CD8-positive, alpha-beta memory T cell (primary cell): ENCODE results near the gene LYRM1. TPM values are rescaled to one million over a fixed set of nuclear protein-coding genes. Genes with fewer than 3 reads are reported as not detected.
"Not testable (repeated sequence)": the region's sequence is repeated elsewhere in the genome, so short reads cannot be mapped to it uniquely, and the experiment has no call there.

Experiments
- CTCF ChIA-PET: fragments of 350-600 bp; sonication (Branson Sonifier 250); formaldehyde crosslinking; loops from one replicate; lab custom pipeline; 2021; ENCODE audit warnings: antibody characterized with exemption; lab: Charles Lee
- POLR2A ChIA-PET: fragments of 350-600 bp; sonication (Branson Sonifier 250); formaldehyde crosslinking; loops from one replicate; lab custom pipeline; 2021; ENCODE audit warnings: antibody characterized with exemption; lab: Charles Lee
- DNase-seq, 5 donors: peaks; one replicate each; pipeline versions ENCODE4 v3.0.0 to v3.0.0-alpha.2; 2020 to 2022; ENCODE audit warnings: mixed read lengths in 1 of 5
- H3K27ac ChIP-seq: one replicate; pipeline ENCODE4 v1.7.0; 2013; ENCODE audit warnings: low read depth, mild to moderate bottlenecking, low read length, moderate library complexity
- H3K27me3 ChIP-seq: 2 replicates; pipeline ENCODE4 v1.7.0; 2013; ENCODE audit warnings: low read length, mild to moderate bottlenecking; ENCODE audit not compliant: insufficient read depth, poor library complexity, severe bottlenecking
- H3K36me3 ChIP-seq: 2 replicates; pipeline ENCODE4 v1.7.0; 2013; ENCODE audit warnings: mild to moderate bottlenecking, low read length, moderate library complexity; ENCODE audit not compliant: insufficient read depth
- H3K4me1 ChIP-seq: 2 replicates; pipeline ENCODE4 v1.7.0; 2013; ENCODE audit warnings: mild to moderate bottlenecking, low read length, moderate library complexity; ENCODE audit not compliant: insufficient read depth
- H3K4me3 ChIP-seq: 2 replicates; pipeline ENCODE4 v1.7.0; 2013; ENCODE audit warnings: mild to moderate bottlenecking, low read length
- H3K9me3 ChIP-seq: 2 replicates; pipeline ENCODE4 v1.7.0; 2013; ENCODE audit warnings: mild to moderate bottlenecking, low read length
- H3K27ac Mint-ChIP-seq, 8 donors: one replicate each; pipeline ENCODE4 v1.8.0; 2020 to 2021; ENCODE audit warnings: mixed read lengths in 8 of 8, mild to moderate bottlenecking in 6 of 8, inconsistent platforms in 3 of 8, moderate library complexity in 3 of 8
- H3K27me3 Mint-ChIP-seq, 2 donors: one replicate each; pipeline ENCODE4 v1.8.0; 2020 to 2021; ENCODE audit warnings: mixed read lengths in 2 of 2, mild to moderate bottlenecking in 1 of 2, moderate library complexity in 1 of 2
- H3K36me3 Mint-ChIP-seq, 3 donors: one replicate each; pipeline ENCODE4 v1.8.0; 2020 to 2021; ENCODE audit warnings: mixed read lengths in 3 of 3, inconsistent platforms in 1 of 3, mild to moderate bottlenecking in 1 of 3
- H3K4me1 Mint-ChIP-seq, 3 donors: one replicate each; pipeline ENCODE4 v1.8.0; 2020 to 2021; ENCODE audit warnings: mixed read lengths in 3 of 3, inconsistent platforms in 1 of 3, mild to moderate bottlenecking in 1 of 3
- H3K4me3 Mint-ChIP-seq, 7 donors: one replicate each; pipeline ENCODE4 v1.8.0; 2020 to 2021; ENCODE audit warnings: mixed read lengths in 7 of 7, mild to moderate bottlenecking in 6 of 7, moderate library complexity in 4 of 7, inconsistent platforms in 2 of 7
- H3K9me3 Mint-ChIP-seq, 5 donors: one replicate each; pipeline ENCODE4 v1.8.0; 2020 to 2022; ENCODE audit warnings: mixed read lengths in 5 of 5, mild to moderate bottlenecking in 3 of 5, moderate library complexity in 2 of 5, inconsistent platforms in 1 of 5
- polyA plus RNA-seq: library from polyadenylated mRNA; unstranded; fragments of 300-500 nt; fragmentation: Illumina TruSeq; gene quantifications from one replicate; pipeline ENCODE4 v1.2.3, GENCODE V29; 2021
- total RNA-seq, 2 experiments: library from RNA; stranded (reverse); gene quantifications; one replicate each; pipeline ENCODE4 v1.2.3, GENCODE V29; 2021

Gene LYRM1
- total and polyA plus RNA-seq, 3 experiments from 2014 or later: 33.9 to 39.9 (median 35.1) TPM

DNA sequence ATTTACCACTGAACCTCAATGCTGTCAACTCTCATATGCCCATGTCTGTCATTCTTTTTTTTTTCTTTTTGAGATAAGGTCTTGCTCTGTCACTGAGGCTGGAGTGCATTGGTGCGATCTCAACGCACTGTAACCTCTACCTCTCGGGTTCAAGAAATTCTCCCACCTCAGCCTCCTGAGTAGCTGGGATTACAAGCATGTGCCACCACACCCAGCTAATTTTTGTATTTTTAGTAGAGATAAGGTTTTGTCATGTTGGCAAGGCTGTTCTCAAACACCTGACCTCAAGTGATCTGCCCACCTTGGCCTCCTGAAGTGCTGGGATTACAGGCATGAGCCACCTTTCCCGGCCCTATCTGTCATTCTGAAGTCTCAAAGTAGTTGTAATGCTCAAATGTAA is 72.6 kb downstream of the LYRM1 start:
- POLR2A ChIA-PET, H3K27me3 ChIP-seq, H3K36me3 ChIP-seq, H3K4me1 Mint-ChIP-seq, H3K27ac ChIP-seq, H3K4me3 Mint-ChIP-seq, H3K9me3 ChIP-seq, H3K36me3 Mint-ChIP-seq, H3K27ac Mint-ChIP-seq, CTCF ChIA-PET, DNase-seq, H3K4me3 ChIP-seq, H3K4me1 ChIP-seq, H3K9me3 Mint-ChIP-seq: not testable (repeated sequence)
- peaks cover 7 to 13% of the 10 kb centered on the region in 2 donors for H3K27me3 Mint-ChIP-seq

Other genes with a start within 250 kb of the LYRM1 start
- under 1 TPM; 0.13 to 0.33 TPM for gene ACSM1, start 203.1 kb upstream of the LYRM1 start, total RNA-seq
- 0.10 TPM for gene ACSM1, start 203.1 kb upstream of the LYRM1 start, polyA plus RNA-seq
- gene THUMPD1, start 159.0 kb upstream of the LYRM1 start, total RNA-seq: 10 to 100 TPM; 52.2 to 54.1 TPM
- 74.4 TPM for gene THUMPD1, start 159.0 kb upstream of the LYRM1 start, polyA plus RNA-seq
- 1 to 10 TPM; 6.8 to 7.3 TPM for gene ACSM3, start 136.8 kb upstream of the LYRM1 start, total RNA-seq
- gene ACSM3, start 136.8 kb upstream of the LYRM1 start, polyA plus RNA-seq: 7.4 TPM
- gene ERI2, start 94.3 kb upstream of the LYRM1 start, total RNA-seq: 10 to 100 TPM; 17.4 to 22.2 TPM
- gene ERI2, start 94.3 kb upstream of the LYRM1 start, polyA plus RNA-seq: 2.3 TPM
- gene REXO5, start 94.2 kb upstream of the LYRM1 start, total RNA-seq: 1 to 10 TPM; 7.9 to 9.3 TPM
- gene REXO5, start 94.2 kb upstream of the LYRM1 start, polyA plus RNA-seq: 0.81 TPM
- 10 to 100 TPM; 12.7 to 13.2 TPM for gene DCUN1D3, start 413 bp upstream of the LYRM1 start, total RNA-seq
- 1.4 TPM for gene DCUN1D3, start 413 bp upstream of the LYRM1 start, polyA plus RNA-seq